SK-N-SH treated with all-trans-retinoic acid at 6 μM for 48 hours (cell line): ENCODE data around the gene ELFN2.

Experiments used
- ATAC-seq: fragments of 200-7000 bp; cut with Tn5 transposase; 3 replicates; pipeline ENCODE4 v1.9.1; 2020; ENCODE audit warnings: mild to moderate bottlenecking, moderate library complexity
- ARNTL ChIP-seq: fragments of 450-650 bp; formaldehyde crosslinking; IDR thresholded peaks from 2 replicates; pipeline ENCODE4 v1.5.0; 2020; ENCODE audit warnings: low read depth, mild to moderate bottlenecking, moderate library complexity, borderline replicate concordance
- CSDC2 ChIP-seq: fragments of 250-450 bp; sonication (Bioruptor Pico); IDR thresholded peaks from 2 replicates; pipeline ENCODE4 v1.5.0; 2020; ENCODE audit warnings: mild to moderate bottlenecking, moderate library complexity
- ESRRG ChIP-seq: fragments of 250-450 bp; sonication (Bioruptor Pico); IDR thresholded peaks from 2 replicates; pipeline ENCODE4 v1.6.1; 2021; ENCODE audit warnings: mild to moderate bottlenecking
- GLIS3 ChIP-seq: fragments of 250-450 bp; sonication (Bioruptor Pico); IDR thresholded peaks from 2 replicates; pipeline ENCODE4 v1.5.0; 2020; ENCODE audit warnings: mild to moderate bottlenecking, moderate library complexity
- ISL1 ChIP-seq: fragments of 250-450 bp; sonication (Bioruptor Pico); IDR thresholded peaks from 2 replicates; pipeline ENCODE4 v2.1.2; 2022; ENCODE audit warnings: mild to moderate bottlenecking, moderate library complexity
- OSR1 ChIP-seq: fragments of 250-450 bp; sonication (Bioruptor Pico); IDR thresholded peaks from 2 replicates; pipeline ENCODE4 v1.8.0; 2022; ENCODE audit warnings: moderate library complexity, mild to moderate bottlenecking, inconsistent platforms
- PPARA ChIP-seq: fragments of 250-450 bp; sonication (Bioruptor Pico); IDR thresholded peaks from 2 replicates; pipeline ENCODE4 v1.5.0; 2020; ENCODE audit warnings: mild to moderate bottlenecking, borderline replicate concordance
- RARB ChIP-seq: fragments of 250-450 bp; sonication (Bioruptor Pico); IDR thresholded peaks from 2 replicates; pipeline ENCODE4 v1.8.0; 2021; ENCODE audit warnings: mild to moderate bottlenecking, moderate library complexity
- TOX ChIP-seq: fragments of 250-450 bp; sonication (Bioruptor Pico); IDR thresholded peaks from 2 replicates; pipeline ENCODE4 v1.8.0; 2021; ENCODE audit warnings: mild to moderate bottlenecking, moderate library complexity, borderline replicate concordance
- TSHZ2 ChIP-seq: fragments of 250-450 bp; sonication (Bioruptor Pico); IDR thresholded peaks from 2 replicates; pipeline ENCODE4 v1.5.0; 2020; ENCODE audit warnings: mild to moderate bottlenecking, moderate library complexity
- ZC3H10 ChIP-seq: fragments of 250-450 bp; sonication (Bioruptor Pico); IDR thresholded peaks from 2 replicates; pipeline ENCODE4 v1.5.1; 2021; ENCODE audit warnings: mild to moderate bottlenecking, moderate library complexity
- ZFP3 ChIP-seq: fragments of 250-450 bp; sonication (Bioruptor Pico); IDR thresholded peaks from 2 replicates; pipeline ENCODE4 v1.5.0; 2020; ENCODE audit warnings: mild to moderate bottlenecking, moderate library complexity
- ZNF70 ChIP-seq: fragments of 450-650 bp; formaldehyde crosslinking; IDR thresholded peaks from 2 replicates; pipeline ENCODE4 v1.5.0; 2020; ENCODE audit warnings: mild to moderate bottlenecking, moderate library complexity
- ZNF8 ChIP-seq: fragments of 450-650 bp; formaldehyde crosslinking; IDR thresholded peaks from 2 replicates; pipeline ENCODE4 v1.5.0; 2020; ENCODE audit warnings: mild to moderate bottlenecking, moderate library complexity
- TF ChIP-seq, protein P1 (sequence below): fragments of 250-450 bp; sonication (Bioruptor Pico); IDR thresholded peaks from 2 replicates; pipeline ENCODE4 v1.5.1; 2021; ENCODE audit warnings: mild to moderate bottlenecking, moderate library complexity
- TF ChIP-seq, protein P2 (sequence below): fragments of 250-450 bp; sonication (Bioruptor Pico); IDR thresholded peaks from 2 replicates; pipeline ENCODE4 v1.8.0; 2021; ENCODE audit warnings: low read depth, mild to moderate bottlenecking, moderate library complexity, borderline replicate concordance
- TF ChIP-seq, protein P3 (sequence below): fragments of 250-450 bp; sonication (Bioruptor Pico); IDR thresholded peaks from 2 replicates; pipeline ENCODE4 v1.5.1; 2020; ENCODE audit warnings: low read depth, mild to moderate bottlenecking, moderate library complexity

The ELFN2 gene

DNA sequence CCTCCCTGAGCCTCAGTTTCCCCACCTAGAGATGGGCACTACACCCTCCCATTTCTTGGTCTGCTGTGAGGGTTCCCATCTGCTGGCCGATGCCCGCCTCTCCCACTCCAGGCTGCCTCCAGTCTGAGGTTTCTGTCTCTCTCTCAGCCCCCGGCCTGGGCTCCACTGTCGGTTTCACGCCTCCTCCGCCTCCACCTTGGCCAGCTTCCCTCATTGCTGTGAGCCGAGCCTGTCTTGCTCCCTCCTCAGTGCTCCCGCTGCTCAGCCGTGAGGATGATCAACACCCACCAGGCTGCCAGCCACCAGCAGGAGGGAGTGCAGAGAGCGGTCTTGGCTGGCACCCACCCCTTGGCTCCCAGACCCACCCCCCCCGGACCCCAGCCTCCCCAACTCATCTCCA, 83.9 kb downstream of the ELFN2 start:
- ATAC-seq, result no peak
- TF ChIP-seq ZC3H10 (no peak), ZNF8 (CRISPR knock-in tag) (no peak), CSDC2 (CRISPR knock-in tag) (no peak), ZNF70 (CRISPR knock-in tag) (no peak), PPARA (CRISPR knock-in tag) (no peak)

DNA sequence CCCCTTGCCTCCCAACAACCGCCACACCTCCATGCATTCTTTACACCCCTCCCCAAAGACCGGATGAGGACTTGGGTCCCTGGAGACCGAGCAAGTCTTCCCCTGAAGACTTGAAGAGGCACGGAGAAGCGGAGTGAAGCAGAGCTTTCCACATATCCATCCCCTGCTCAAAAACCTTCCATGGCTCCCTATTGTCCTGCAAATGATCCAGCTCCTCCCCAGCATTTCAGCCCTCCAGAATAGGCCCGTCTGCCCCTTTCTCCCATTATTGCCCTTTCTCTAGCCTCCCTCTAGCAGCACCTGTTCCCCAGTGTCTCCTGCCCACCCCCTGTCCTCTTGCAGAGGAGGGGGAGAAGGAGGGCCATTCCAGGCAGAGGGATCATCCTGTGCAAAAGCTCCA, 85.2 kb downstream of the ELFN2 start:
- TF ChIP-seq ESRRG (CRISPR knock-in tag) (no peak), GLIS3 (CRISPR knock-in tag) (no peak), RARB (CRISPR knock-in tag) (no peak), PPARA (CRISPR knock-in tag) (no peak), ZC3H10 (no peak), TSHZ2 (CRISPR knock-in tag) (no peak), ZNF70 (CRISPR knock-in tag) (no peak), ARNTL (CRISPR knock-in tag) (no peak), ZFP3 (CRISPR knock-in tag) (no peak), OSR1 (CRISPR knock-in tag) (no peak), ISL1 (CRISPR knock-in tag) (no peak), CSDC2 (CRISPR knock-in tag) (no peak), ZNF8 (CRISPR knock-in tag) (no peak)
- TF ChIP-seq, protein P1, sequence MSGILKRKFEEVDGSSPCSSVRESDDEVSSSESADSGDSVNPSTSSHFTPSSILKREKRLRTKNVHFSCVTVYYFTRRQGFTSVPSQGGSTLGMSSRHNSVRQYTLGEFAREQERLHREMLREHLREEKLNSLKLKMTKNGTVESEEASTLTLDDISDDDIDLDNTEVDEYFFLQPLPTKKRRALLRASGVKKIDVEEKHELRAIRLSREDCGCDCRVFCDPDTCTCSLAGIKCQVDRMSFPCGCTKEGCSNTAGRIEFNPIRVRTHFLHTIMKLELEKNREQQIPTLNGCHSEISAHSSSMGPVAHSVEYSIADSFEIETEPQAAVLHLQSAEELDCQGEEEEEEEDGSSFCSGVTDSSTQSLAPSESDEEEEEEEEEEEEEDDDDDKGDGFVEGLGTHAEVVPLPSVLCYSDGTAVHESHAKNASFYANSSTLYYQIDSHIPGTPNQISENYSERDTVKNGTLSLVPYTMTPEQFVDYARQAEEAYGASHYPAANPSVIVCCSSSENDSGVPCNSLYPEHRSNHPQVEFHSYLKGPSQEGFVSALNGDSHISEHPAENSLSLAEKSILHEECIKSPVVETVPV (CRISPR knock-in tag), result no peak
- TF ChIP-seq, protein P2, sequence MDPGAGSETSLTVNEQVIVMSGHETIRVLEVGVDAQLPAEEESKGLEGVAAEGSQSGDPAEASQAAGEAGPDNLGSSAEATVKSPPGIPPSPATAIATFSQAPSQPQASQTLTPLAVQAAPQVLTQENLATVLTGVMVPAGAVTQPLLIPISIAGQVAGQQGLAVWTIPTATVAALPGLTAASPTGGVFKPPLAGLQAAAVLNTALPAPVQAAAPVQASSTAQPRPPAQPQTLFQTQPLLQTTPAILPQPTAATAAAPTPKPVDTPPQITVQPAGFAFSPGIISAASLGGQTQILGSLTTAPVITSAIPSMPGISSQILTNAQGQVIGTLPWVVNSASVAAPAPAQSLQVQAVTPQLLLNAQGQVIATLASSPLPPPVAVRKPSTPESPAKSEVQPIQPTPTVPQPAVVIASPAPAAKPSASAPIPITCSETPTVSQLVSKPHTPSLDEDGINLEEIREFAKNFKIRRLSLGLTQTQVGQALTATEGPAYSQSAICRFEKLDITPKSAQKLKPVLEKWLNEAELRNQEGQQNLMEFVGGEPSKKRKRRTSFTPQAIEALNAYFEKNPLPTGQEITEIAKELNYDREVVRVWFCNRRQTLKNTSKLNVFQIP, result no peak
- ATAC-seq, result no peak

- ATAC-seq, result no peak
- TF ChIP-seq, protein P3, sequence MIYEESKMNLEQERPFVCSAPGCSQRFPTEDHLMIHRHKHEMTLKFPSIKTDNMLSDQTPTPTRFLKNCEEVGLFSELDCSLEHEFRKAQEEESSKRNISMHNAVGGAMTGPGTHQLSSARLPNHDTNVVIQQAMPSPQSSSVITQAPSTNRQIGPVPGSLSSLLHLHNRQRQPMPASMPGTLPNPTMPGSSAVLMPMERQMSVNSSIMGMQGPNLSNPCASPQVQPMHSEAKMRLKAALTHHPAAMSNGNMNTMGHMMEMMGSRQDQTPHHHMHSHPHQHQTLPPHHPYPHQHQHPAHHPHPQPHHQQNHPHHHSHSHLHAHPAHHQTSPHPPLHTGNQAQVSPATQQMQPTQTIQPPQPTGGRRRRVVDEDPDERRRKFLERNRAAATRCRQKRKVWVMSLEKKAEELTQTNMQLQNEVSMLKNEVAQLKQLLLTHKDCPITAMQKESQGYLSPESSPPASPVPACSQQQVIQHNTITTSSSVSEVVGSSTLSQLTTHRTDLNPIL (CRISPR knock-in tag), result no peak
- TF ChIP-seq ARNTL (CRISPR knock-in tag) (no peak), TOX (CRISPR knock-in tag) (no peak), ZNF70 (CRISPR knock-in tag) (no peak), ESRRG (CRISPR knock-in tag) (no peak)
- TF ChIP-seq, protein P2, result no peak
Measured at GRCh38 chr22:37340331-37341262, 86.7 kb downstream of the ELFN2 start.
